ENCODE data around the gene PRRX2. TPM values are rescaled to one million over a fixed set of nuclear protein-coding genes. Genes with fewer than 3 reads are reported as not detected.

The PRRX2 gene
- total RNA-seq, 4 donors from 2014 or later = 0.75 to 1.7 (median 1.6) TPM; not detected in 1

DNA sequence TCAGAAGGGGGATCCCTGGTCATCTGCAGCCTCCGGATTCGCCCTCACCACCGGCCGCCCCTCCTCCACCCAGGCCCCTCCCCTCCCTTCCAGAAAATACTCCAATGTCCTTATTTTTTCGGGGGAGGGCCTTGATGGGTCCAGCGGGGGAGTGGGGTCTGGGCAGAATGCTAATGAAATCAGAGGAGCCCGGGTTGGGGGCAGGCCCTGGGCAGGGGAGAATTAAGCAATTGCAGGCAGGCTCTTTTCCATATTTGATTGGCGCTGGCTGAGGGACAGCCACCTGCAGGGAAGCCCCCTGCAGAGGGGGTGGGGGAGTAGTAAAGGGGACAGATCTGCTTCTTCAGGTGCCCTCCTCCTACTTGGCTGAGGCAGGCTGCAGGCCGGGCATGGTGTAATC is 21.3 kb downstream of the PRRX2 start:
- H3K4me3 ChIP-seq = no peak overlapping the region
- no peak for TF ChIP-seq POLR2A (IDR thresholded peaks at IDR 0.05)
- TF ChIP-seq, protein P1, sequence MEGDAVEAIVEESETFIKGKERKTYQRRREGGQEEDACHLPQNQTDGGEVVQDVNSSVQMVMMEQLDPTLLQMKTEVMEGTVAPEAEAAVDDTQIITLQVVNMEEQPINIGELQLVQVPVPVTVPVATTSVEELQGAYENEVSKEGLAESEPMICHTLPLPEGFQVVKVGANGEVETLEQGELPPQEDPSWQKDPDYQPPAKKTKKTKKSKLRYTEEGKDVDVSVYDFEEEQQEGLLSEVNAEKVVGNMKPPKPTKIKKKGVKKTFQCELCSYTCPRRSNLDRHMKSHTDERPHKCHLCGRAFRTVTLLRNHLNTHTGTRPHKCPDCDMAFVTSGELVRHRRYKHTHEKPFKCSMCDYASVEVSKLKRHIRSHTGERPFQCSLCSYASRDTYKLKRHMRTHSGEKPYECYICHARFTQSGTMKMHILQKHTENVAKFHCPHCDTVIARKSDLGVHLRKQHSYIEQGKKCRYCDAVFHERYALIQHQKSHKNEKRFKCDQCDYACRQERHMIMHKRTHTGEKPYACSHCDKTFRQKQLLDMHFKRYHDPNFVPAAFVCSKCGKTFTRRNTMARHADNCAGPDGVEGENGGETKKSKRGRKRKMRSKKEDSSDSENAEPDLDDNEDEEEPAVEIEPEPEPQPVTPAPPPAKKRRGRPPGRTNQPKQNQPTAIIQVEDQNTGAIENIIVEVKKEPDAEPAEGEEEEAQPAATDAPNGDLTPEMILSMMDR (IDR thresholded peaks at IDR 0.05 in 4 of 5, conservative IDR thresholded peaks at IDR 0.05 in 1 of 5) = no peak
- intact Hi-C loops (cut with DNase I; ENCODE audit: low total_unique reads) (no loop called here), in situ Hi-C loops (cut with MboI; ENCODE audit: low sequenced_read_pairs in 4 of 4) (no loop called here)
- H3K27me3 ChIP-seq = no peaks in the 10 kb centered on the region
- H3K9me3 ChIP-seq = no peaks in the 10 kb centered on the region
- no peaks in the 10 kb centered on the region for H3K4me1 ChIP-seq
- no peak overlapping the region for H3K27ac ChIP-seq
- DNase-seq (no peak), ATAC-seq (no peak)
- no peaks in the 10 kb centered on the region for H3K36me3 ChIP-seq

DNA sequence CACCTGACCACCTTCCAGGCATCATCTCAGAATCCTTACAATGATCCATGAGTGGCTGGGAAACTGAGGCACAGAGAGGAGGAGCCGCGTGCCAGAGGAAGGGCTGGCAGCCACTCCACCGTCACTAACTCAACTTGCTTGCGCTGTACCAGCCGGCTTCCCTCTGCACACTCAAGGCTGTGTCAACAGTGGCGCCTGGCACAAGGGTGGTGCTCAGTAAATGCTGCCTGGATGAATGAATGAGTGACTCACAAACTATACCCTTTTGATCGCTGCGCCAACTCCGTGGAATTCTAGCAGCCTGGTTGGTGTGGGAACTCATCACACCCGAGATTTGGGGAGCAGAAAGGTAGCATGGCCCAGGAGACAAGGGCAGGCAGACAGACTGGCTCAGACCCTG is 21.9 kb downstream of the PRRX2 start:
- Histone ChIP-seq H3K27ac (no peak overlapping the region), H3K27me3 (no peaks in the 10 kb centered on the region), H3K4me3 (no peak overlapping the region), H3K9me3 (no peaks in the 10 kb centered on the region), H3K36me3 (no peaks in the 10 kb centered on the region), H3K4me1 (no peaks in the 10 kb centered on the region)
- DNase-seq (no peak), ATAC-seq (no peak)
- TF ChIP-seq, protein P1 (IDR thresholded peaks at IDR 0.05 in 4 of 5, conservative IDR thresholded peaks at IDR 0.05 in 1 of 5) = no peak
- no peak for TF ChIP-seq POLR2A (IDR thresholded peaks at IDR 0.05)
- in situ Hi-C loops (cut with MboI; ENCODE audit: low sequenced_read_pairs in 4 of 4) = no loop called here
- intact Hi-C loops (cut with DNase I; ENCODE audit: low total_unique reads) = no loop called here

GRCh38 chr9:129688285-129689043 is 23.0 kb downstream of the PRRX2 start:
- ATAC-seq (no peak), DNase-seq (no peak)
- H3K9me3 ChIP-seq = no peaks in the 10 kb centered on the region
- TF ChIP-seq POLR2A (IDR thresholded peaks at IDR 0.05) = no peak
- TF ChIP-seq, protein P1 (IDR thresholded peaks at IDR 0.05 in 4 of 5, conservative IDR thresholded peaks at IDR 0.05 in 1 of 5) = no peak
- no peak overlapping the region for H3K4me3 ChIP-seq
- H3K4me1 ChIP-seq = no peaks in the 10 kb centered on the region
- in situ Hi-C loops (cut with MboI; ENCODE audit: low sequenced_read_pairs in 4 of 4) = no loop called here
- no peak overlapping the region for H3K27ac ChIP-seq
- H3K27me3 ChIP-seq = no peaks in the 10 kb centered on the region
- intact Hi-C loops (cut with DNase I; ENCODE audit: low total_unique reads) = no loop called here
- no peaks in the 10 kb centered on the region for H3K36me3 ChIP-seq

DNA sequence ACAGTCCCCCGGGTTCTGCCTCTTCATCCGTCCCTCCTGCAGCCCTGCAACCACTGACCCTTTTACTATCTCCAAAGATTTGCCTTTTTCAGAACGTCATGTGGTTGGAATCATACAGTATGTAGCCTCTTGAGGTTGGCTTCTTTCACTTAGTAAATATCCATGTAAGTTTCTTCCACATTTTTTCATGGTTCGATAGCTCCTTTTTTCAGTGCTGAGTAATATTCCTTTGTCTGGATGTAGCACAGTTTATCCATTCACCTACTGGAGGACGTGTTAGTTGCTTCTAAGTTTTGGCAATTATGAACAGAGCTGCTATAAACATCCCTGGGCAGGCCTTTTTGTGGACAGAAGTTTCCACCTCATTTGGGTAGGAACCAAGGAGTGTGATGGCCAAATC is 27.1 kb downstream of the PRRX2 start:
- H3K27ac ChIP-seq = no peak overlapping the region
- H3K4me3 ChIP-seq = no peak overlapping the region
- H3K9me3 ChIP-seq = no peaks in the 10 kb centered on the region
- H3K27me3 ChIP-seq = peaks cover 5 to 11% (median 11%) of the 10 kb centered on the region in 3 donors
- intact Hi-C loops (cut with DNase I; ENCODE audit: low total_unique reads) = no loop called here
- in situ Hi-C loops (cut with MboI; ENCODE audit: low sequenced_read_pairs in 4 of 4) = no loop called here
- no peak for TF ChIP-seq POLR2A (IDR thresholded peaks at IDR 0.05)
- no peaks in the 10 kb centered on the region for H3K4me1 ChIP-seq
- H3K36me3 ChIP-seq = no peaks in the 10 kb centered on the region
- ATAC-seq = no peak
- DNase-seq = no peak

GRCh38 chr9:129693741-129694140 is 28.3 kb downstream of the PRRX2 start:
- Histone ChIP-seq H3K27me3 (peaks cover 14 to 23% (median 15%) of the 10 kb centered on the region in 3 donors), H3K4me3 (no peak overlapping the region), H3K4me1 (no peaks in the 10 kb centered on the region), H3K36me3 (no peaks in the 10 kb centered on the region), H3K9me3 (no peaks in the 10 kb centered on the region), H3K27ac (no peak overlapping the region)
- intact Hi-C loops (cut with DNase I; ENCODE audit: low total_unique reads) = no loop called here
- in situ Hi-C loops (cut with MboI; ENCODE audit: low sequenced_read_pairs in 4 of 4) = no loop called here
- ATAC-seq (no peak), DNase-seq (no peak)
- TF ChIP-seq, protein P1 (IDR thresholded peaks at IDR 0.05 in 4 of 5, conservative IDR thresholded peaks at IDR 0.05 in 1 of 5) = no peak
- TF ChIP-seq POLR2A (IDR thresholded peaks at IDR 0.05) = no peak

Data from gastrocnemius medialis (tissue), 4 donors.